Measurements from ENCODE around the gene AK3.

Gene AK3

DNA sequence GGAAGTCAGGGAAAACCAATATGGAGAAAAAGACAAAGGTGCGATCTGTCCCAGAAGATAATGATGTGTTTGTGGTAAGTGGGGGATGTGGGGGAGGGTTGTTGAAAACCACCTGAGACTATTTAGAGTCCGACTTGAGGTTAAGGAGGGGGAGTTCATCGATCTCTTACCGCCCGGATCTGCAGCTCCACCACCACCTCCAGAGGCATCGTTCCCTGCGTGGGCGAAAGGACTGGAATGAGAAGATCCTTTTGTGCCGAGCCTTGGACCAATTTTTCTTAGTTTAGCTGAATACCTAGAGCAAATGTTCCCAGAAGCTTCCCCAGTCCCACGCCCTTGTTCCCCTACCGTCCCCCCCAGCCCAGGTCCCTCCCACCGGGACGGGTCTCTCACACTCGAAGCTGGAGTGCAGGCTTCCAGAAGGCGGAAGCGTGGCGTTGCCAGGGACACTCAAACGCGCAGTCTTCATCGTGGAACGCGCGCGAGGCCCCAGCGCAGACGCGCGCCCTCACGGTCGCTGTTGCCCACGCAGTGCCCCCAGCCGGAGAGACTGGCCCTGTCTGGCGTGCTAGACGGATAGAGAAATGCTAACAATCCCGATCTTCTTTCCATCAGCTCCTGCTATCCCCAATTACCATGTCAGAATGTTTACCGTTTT is 74.8 kb downstream of the AK3 start, which contains the start of gene SPATA6L:
TSS of gene SPATA6L (minus strand) at position 439 of the 658 bp plus-strand sequence. CDS start at position 209, 230 bp downstream.
- no peak within 1 kb of the TSS for H3K4ac ChIP-seq (ENCODE audit: low read length)
- H2AFZ ChIP-seq (ENCODE audit: low read length) = no peak within 1 kb of the TSS
- peak within 1 kb of the TSS; percentile 66 for H3K4me2 ChIP-seq (ENCODE audit: insufficient read depth, low read length, poor library complexity, severe bottlenecking)
- H3K9me3 ChIP-seq (replicated peaks in 1 of 2; ENCODE audit: control insufficient read depth in 2 of 2, insufficient read depth in 1 of 2, low read depth in 1 of 2, low read length in 2 of 2) = no peaks in the 10 kb centered on the region
- DNase-seq (ENCODE audit: low spot score) = no peak
- peaks cover 0 to 5% (median 0%) of the 10 kb centered on the region in 3 experiments for H3K27me3 ChIP-seq (ENCODE audit: control insufficient read depth in 3 of 3, insufficient read depth in 3 of 3, low read depth in 1 of 3, low read length in 3 of 3)
- H3K9ac ChIP-seq (ENCODE audit: low read depth, low read length, poor library complexity) = no peak within 1 kb of the TSS
- peaks cover 5 to 8% of the 10 kb centered on the region in 2 donors for H3K4me1 ChIP-seq (ENCODE audit: control insufficient read depth in 2 of 2, insufficient read depth in 1 of 2, low read depth in 1 of 2, low read length in 2 of 2)
- H4K8ac ChIP-seq (ENCODE audit: low read depth, low read length) = no peak within 1 kb of the TSS
- H3K36me3 ChIP-seq (replicated peaks in 1 of 2; ENCODE audit: control insufficient read depth in 2 of 2, insufficient read depth in 2 of 2, low read length in 2 of 2) = no peaks in the 10 kb centered on the region
- H3K23ac ChIP-seq (ENCODE audit: low read depth, low read length, poor library complexity) = no peak within 1 kb of the TSS
- H2BK120ac ChIP-seq (ENCODE audit: low read depth, low read length) = no peak within 1 kb of the TSS
- no peak within 1 kb of the TSS for H3K27ac ChIP-seq (replicated peaks; ENCODE audit: low read length)
- no peak within 1 kb of the TSS for H2BK15ac ChIP-seq (ENCODE audit: low read length)
- no peak within 1 kb of the TSS for H4K91ac ChIP-seq (ENCODE audit: low read depth, low read length, poor library complexity)
- WGBS, 2 donors (ENCODE audit: extremely low coverage in 2 of 2, insufficient read length in 2 of 2, insufficient replicate concordance in 1 of 2) = no CpG with 5 or more reads among the region's 36 CpGs
- peak within 1 kb of the TSS in 1 of 2 donors; percentile 71 for H3K4me3 ChIP-seq (ENCODE audit: low read length in 2 of 2)
- H2AK5ac ChIP-seq (ENCODE audit: low read depth, low read length) = no peak within 1 kb of the TSS
- H2BK5ac ChIP-seq (ENCODE audit: low read length) = no peak within 1 kb of the TSS
- H3K79me1 ChIP-seq (ENCODE audit: low read depth, low read length) = no peaks in the 10 kb centered on the region
- H3K14ac ChIP-seq (ENCODE audit: low read length) = no peak within 1 kb of the TSS
- no peak within 1 kb of the TSS for H2BK12ac ChIP-seq (ENCODE audit: low read length)
- peak within 1 kb of the TSS; percentile 5 for H3K18ac ChIP-seq (ENCODE audit: low read length)

- Histone ChIP-seq H3K27ac (replicated peaks; ENCODE audit: low read length) (no peak overlapping the region), H2AFZ (ENCODE audit: low read length) (no peak overlapping the region), H2BK5ac (ENCODE audit: low read length) (no peak overlapping the region), H3K23ac (ENCODE audit: low read depth, low read length, poor library complexity) (no peak overlapping the region), H2AK5ac (ENCODE audit: low read depth, low read length) (no peak overlapping the region), H4K91ac (ENCODE audit: low read depth, low read length, poor library complexity) (no peak overlapping the region), H3K79me1 (ENCODE audit: low read depth, low read length) (no peaks in the 10 kb centered on the region), H4K8ac (ENCODE audit: low read depth, low read length) (no peak overlapping the region), H3K14ac (ENCODE audit: low read length) (no peak overlapping the region), H3K9me3 (replicated peaks in 1 of 2; ENCODE audit: control insufficient read depth in 2 of 2, insufficient read depth in 1 of 2, low read depth in 1 of 2, low read length in 2 of 2) (no peaks in the 10 kb centered on the region), H2BK15ac (ENCODE audit: low read length) (no peak overlapping the region), H3K4me3 (ENCODE audit: low read length in 2 of 2) (no peak overlapping the region), H3K4me1 (ENCODE audit: control insufficient read depth in 2 of 2, insufficient read depth in 1 of 2, low read depth in 1 of 2, low read length in 2 of 2) (peaks cover 5 to 8% of the 10 kb centered on the region in 2 donors), H3K4me2 (ENCODE audit: insufficient read depth, low read length, poor library complexity, severe bottlenecking) (no peak overlapping the region), H3K27me3 (ENCODE audit: control insufficient read depth in 3 of 3, insufficient read depth in 3 of 3, low read depth in 1 of 3, low read length in 3 of 3) (peaks cover 0 to 5% (median 0%) of the 10 kb centered on the region in 3 experiments), H3K4ac (ENCODE audit: low read length) (no peak overlapping the region), H2BK12ac (ENCODE audit: low read length) (no peak overlapping the region), H3K36me3 (replicated peaks in 1 of 2; ENCODE audit: control insufficient read depth in 2 of 2, insufficient read depth in 2 of 2, low read length in 2 of 2) (no peaks in the 10 kb centered on the region), H2BK120ac (ENCODE audit: low read depth, low read length) (no peak overlapping the region), H3K9ac (ENCODE audit: low read depth, low read length, poor library complexity) (no peak overlapping the region), H3K18ac (ENCODE audit: low read length) (no peak overlapping the region)
- WGBS, 2 donors (ENCODE audit: extremely low coverage in 2 of 2, insufficient read length in 2 of 2, insufficient replicate concordance in 1 of 2) = no CpG with 5 or more reads among the region's 2 CpGs
- no peak for DNase-seq (ENCODE audit: low spot score)
Observed at GRCh38 chr9:4665357-4665756, 75.6 kb downstream of the AK3 start.

GRCh38 chr9:4663956-4664355 is 77.0 kb downstream of the AK3 start:
- Histone ChIP-seq H2AK5ac (ENCODE audit: low read depth, low read length) (no peak overlapping the region), H2BK12ac (ENCODE audit: low read length) (no peak overlapping the region), H3K4me3 (ENCODE audit: low read length in 2 of 2) (no peak overlapping the region), H3K23ac (ENCODE audit: low read depth, low read length, poor library complexity) (no peak overlapping the region), H2BK15ac (ENCODE audit: low read length) (no peak overlapping the region), H3K9ac (ENCODE audit: low read depth, low read length, poor library complexity) (no peak overlapping the region), H3K18ac (ENCODE audit: low read length) (no peak overlapping the region), H2AFZ (ENCODE audit: low read length) (no peak overlapping the region), H2BK5ac (ENCODE audit: low read length) (no peak overlapping the region), H3K79me1 (ENCODE audit: low read depth, low read length) (no peaks in the 10 kb centered on the region), H4K8ac (ENCODE audit: low read depth, low read length) (no peak overlapping the region), H3K14ac (ENCODE audit: low read length) (no peak overlapping the region), H4K91ac (ENCODE audit: low read depth, low read length, poor library complexity) (no peak overlapping the region), H3K27ac (replicated peaks; ENCODE audit: low read length) (no peak overlapping the region), H3K4ac (ENCODE audit: low read length) (no peak overlapping the region), H3K27me3 (ENCODE audit: control insufficient read depth in 3 of 3, insufficient read depth in 3 of 3, low read depth in 1 of 3, low read length in 3 of 3) (peaks cover 0 to 5% (median 0%) of the 10 kb centered on the region in 3 experiments), H3K9me3 (replicated peaks in 1 of 2; ENCODE audit: control insufficient read depth in 2 of 2, insufficient read depth in 1 of 2, low read depth in 1 of 2, low read length in 2 of 2) (no peaks in the 10 kb centered on the region), H3K4me1 (ENCODE audit: control insufficient read depth in 2 of 2, insufficient read depth in 1 of 2, low read depth in 1 of 2, low read length in 2 of 2) (peaks cover 5 to 8% of the 10 kb centered on the region in 2 donors), H3K36me3 (replicated peaks in 1 of 2; ENCODE audit: control insufficient read depth in 2 of 2, insufficient read depth in 2 of 2, low read length in 2 of 2) (no peaks in the 10 kb centered on the region), H3K4me2 (ENCODE audit: insufficient read depth, low read length, poor library complexity, severe bottlenecking) (no peak overlapping the region), H2BK120ac (ENCODE audit: low read depth, low read length) (no peak overlapping the region)
- WGBS, 2 donors (ENCODE audit: extremely low coverage in 2 of 2, insufficient read length in 2 of 2, insufficient replicate concordance in 1 of 2) = no CpG with 5 or more reads among the region's 3 CpGs
- no peak for DNase-seq (ENCODE audit: low spot score)

GRCh38 chr9:4662989-4663792 is 77.8 kb downstream of the AK3 start:
- Histone ChIP-seq H3K4ac (ENCODE audit: low read length) (no peak overlapping the region), H3K23ac (ENCODE audit: low read depth, low read length, poor library complexity) (no peak overlapping the region), H2BK15ac (ENCODE audit: low read length) (no peak overlapping the region), H3K36me3 (replicated peaks in 1 of 2; ENCODE audit: control insufficient read depth in 2 of 2, insufficient read depth in 2 of 2, low read length in 2 of 2) (no peaks in the 10 kb centered on the region), H3K4me3 (ENCODE audit: low read length in 2 of 2) (peak overlapping the region; percentile 62 to 89), H3K18ac (ENCODE audit: low read length) (no peak overlapping the region), H3K9ac (ENCODE audit: low read depth, low read length, poor library complexity) (peak overlapping the region; percentile 99), H3K4me2 (ENCODE audit: insufficient read depth, low read length, poor library complexity, severe bottlenecking) (peak overlapping the region; percentile 94), H2BK5ac (ENCODE audit: low read length) (no peak overlapping the region), H2BK120ac (ENCODE audit: low read depth, low read length) (no peak overlapping the region), H2AK5ac (ENCODE audit: low read depth, low read length) (no peak overlapping the region), H3K79me1 (ENCODE audit: low read depth, low read length) (no peaks in the 10 kb centered on the region), H3K4me1 (ENCODE audit: control insufficient read depth in 2 of 2, insufficient read depth in 1 of 2, low read depth in 1 of 2, low read length in 2 of 2) (peaks cover 5 to 8% of the 10 kb centered on the region in 2 donors), H2AFZ (ENCODE audit: low read length) (peak overlapping the region; percentile 93), H3K27me3 (ENCODE audit: control insufficient read depth in 3 of 3, insufficient read depth in 3 of 3, low read depth in 1 of 3, low read length in 3 of 3) (peaks cover 0 to 5% (median 0%) of the 10 kb centered on the region in 3 experiments), H2BK12ac (ENCODE audit: low read length) (no peak overlapping the region), H3K9me3 (replicated peaks in 1 of 2; ENCODE audit: control insufficient read depth in 2 of 2, insufficient read depth in 1 of 2, low read depth in 1 of 2, low read length in 2 of 2) (no peaks in the 10 kb centered on the region), H4K8ac (ENCODE audit: low read depth, low read length) (no peak overlapping the region), H3K14ac (ENCODE audit: low read length) (peak overlapping the region; percentile 72), H3K27ac (replicated peaks; ENCODE audit: low read length) (no peak overlapping the region), H4K91ac (ENCODE audit: low read depth, low read length, poor library complexity) (no peak overlapping the region)
- DNase-seq (ENCODE audit: low spot score) = no peak
- no CpG with 5 or more reads among the region's 13 CpGs for WGBS, 2 donors (ENCODE audit: extremely low coverage in 2 of 2, insufficient read length in 2 of 2, insufficient replicate concordance in 1 of 2)

Measured in neuronal stem cell (in vitro differentiated cells).